HepG2 (cell line): ENCODE measurements around the gene SUSD6. TPM values are rescaled to one million over a fixed set of nuclear protein-coding genes. Genes with fewer than 3 reads are reported as not detected.

ENCODE experiments used
- ATF4 ChIP-seq, 2 experiments: fragments of 450-650 bp in 1 of 2; sonication (generic) in 1 of 2; formaldehyde crosslinking; IDR thresholded peaks; 2 replicates each; pipeline versions ENCODE4 v1.5.0 to v1.8.0; 2020 to 2022; ENCODE audit warnings: mild to moderate bottlenecking in 1 of 2, missing genetic modification reagents in 1 of 2
- CHD4 ChIP-seq: fragments of 200-600 bp; sonication (generic); IDR thresholded peaks from 2 replicates; pipeline ENCODE4 v1.7.0; 2017; ENCODE audit warnings: mild to moderate bottlenecking, low read length, borderline replicate concordance
- FOXJ3 ChIP-seq: sonication (generic); formaldehyde crosslinking; IDR thresholded peaks from 2 replicates; pipeline ENCODE4 v1.4.0; 2020; ENCODE audit warnings: missing genetic modification reagents, mild to moderate bottlenecking, borderline replicate concordance
- HMG20A ChIP-seq: IDR thresholded peaks from 2 replicates; pipeline ENCODE4 v1.6.1; 2016; ENCODE audit warnings: borderline replicate concordance
- KDM1A ChIP-seq: IDR thresholded peaks from 2 replicates; pipeline ENCODE4 v1.6.1; 2016; ENCODE audit warnings: missing compliant biosample characterization
- NR1H2 ChIP-seq: sonication (generic); formaldehyde crosslinking; IDR thresholded peaks from 2 replicates; pipeline ENCODE4 v1.8.1; 2022; ENCODE audit warnings: low read depth, missing genetic modification reagents, borderline replicate concordance
- RXRA ChIP-seq: sonication (generic); formaldehyde crosslinking; IDR thresholded peaks from 2 replicates; pipeline ENCODE4 v1.5.1; 2020; ENCODE audit warnings: missing genetic modification reagents
- SIX4 ChIP-seq: sonication (generic); formaldehyde crosslinking; IDR thresholded peaks from 2 replicates; pipeline ENCODE4 v1.4.0; 2020; ENCODE audit warnings: missing genetic modification reagents
- SRY ChIP-seq: sonication (generic); formaldehyde crosslinking; IDR thresholded peaks from 2 replicates; pipeline ENCODE4 v1.8.0; 2022; ENCODE audit warnings: mild to moderate bottlenecking, missing genetic modification reagents
- UBTF ChIP-seq: sonication (generic); formaldehyde crosslinking; IDR thresholded peaks from 2 replicates; pipeline ENCODE4 v1.4.0; 2020; ENCODE audit warnings: mild to moderate bottlenecking, missing genetic modification reagents
- ZKSCAN8 ChIP-seq: IDR thresholded peaks from 2 replicates; pipeline ENCODE4 v1.6.1; 2016; ENCODE audit warnings: borderline replicate concordance, missing genetic modification reagents, missing compliant biosample characterization
- ZMAT3 ChIP-seq: sonication (generic); formaldehyde crosslinking; conservative IDR thresholded peaks from 2 replicates; pipeline ENCODE4 v1.7.0; 2021; ENCODE audit warnings: missing genetic modification reagents
- ZNF264 ChIP-seq: sonication (generic); formaldehyde crosslinking; IDR thresholded peaks from 2 replicates; pipeline ENCODE4 v1.4.0; 2020; ENCODE audit warnings: missing genetic modification reagents
- ZNF383 ChIP-seq: sonication (generic); formaldehyde crosslinking; IDR thresholded peaks from 2 replicates; pipeline ENCODE4 v1.4.0; 2020; ENCODE audit warnings: missing genetic modification reagents, mild to moderate bottlenecking, borderline replicate concordance
- ZNF496 ChIP-seq: sonication (generic); formaldehyde crosslinking; IDR thresholded peaks from 2 replicates; pipeline ENCODE4 v1.8.1; 2023; ENCODE audit warnings: mild to moderate bottlenecking, moderate library complexity, missing genetic modification reagents; ENCODE audit not compliant: insufficient replicate concordance
- ZNF530 ChIP-seq: sonication (generic); formaldehyde crosslinking; IDR thresholded peaks from 2 replicates; pipeline ENCODE4 v1.5.0; 2020; ENCODE audit warnings: low read depth, mild to moderate bottlenecking, missing genetic modification reagents
- ZNF547 ChIP-seq: sonication (generic); formaldehyde crosslinking; IDR thresholded peaks from 2 replicates; pipeline ENCODE4 v1.5.1; 2020; ENCODE audit warnings: mild to moderate bottlenecking, missing genetic modification reagents
- ZNF549 ChIP-seq: sonication (generic); formaldehyde crosslinking; IDR thresholded peaks from 2 replicates; pipeline ENCODE4 v1.5.0; 2020; ENCODE audit warnings: missing genetic modification reagents
- ZNF564 ChIP-seq: sonication (generic); formaldehyde crosslinking; IDR thresholded peaks from 2 replicates; pipeline ENCODE4 v1.8.1; 2023; ENCODE audit warnings: mild to moderate bottlenecking, missing genetic modification reagents
- ZNF609 ChIP-seq: sonication (generic); formaldehyde crosslinking; IDR thresholded peaks from 2 replicates; pipeline ENCODE4 v1.4.0; 2020; ENCODE audit warnings: mild to moderate bottlenecking, missing genetic modification reagents, borderline replicate concordance
- ZNF879 ChIP-seq: sonication (generic); formaldehyde crosslinking; IDR thresholded peaks from 2 replicates; pipeline ENCODE4 v1.8.1; 2023; ENCODE audit warnings: missing genetic modification reagents
- ZUFSP ChIP-seq: sonication (generic); formaldehyde crosslinking; IDR thresholded peaks from 2 replicates; pipeline ENCODE4 v1.9.0; 2021; ENCODE audit warnings: missing genetic modification reagents, mild to moderate bottlenecking, borderline replicate concordance
- polyA plus RNA-seq, 8 experiments: library from polyadenylated mRNA; depleted of rRNA in 3 of 8; stranded (reverse) in 7 of 8; unstranded in 1 of 8; fragments of >200 nt; fragmentation: Illumina TruSeq in 4 of 8; extraction: Trizol in 4 of 8; gene quantifications; 2 replicates each; pipeline versions ENCODE4 v1.2.1 to v1.2.3, GENCODE V29; 2011 to 2016; ENCODE audit warnings: low read depth in 4 of 8, missing spikeins in 1 of 8, mixed read lengths in 1 of 8; ENCODE audit not compliant: insufficient read depth in 1 of 8
- total RNA-seq, 5 experiments: library from RNA; depleted of rRNA; stranded (reverse); fragments of >200 nt; fragmentation: Illumina TruSeq; extraction: Trizol; gene quantifications; 2 replicates each; pipeline ENCODE4 v1.2.3, GENCODE V29; 2016; ENCODE audit warnings: low read depth in 1 of 5

The SUSD6 gene
- total and polyA plus RNA-seq, 2 of the 13 experiments (the other 11 are each of a cell fraction or from before 2014, with no cell fraction given) = 7.2 to 7.4 TPM

- no peak for TF ChIP-seq ZUFSP (CRISPR knock-in tag)
- no peak for TF ChIP-seq ZNF879 (CRISPR knock-in tag)
- peak; percentile 63; the same call in 1 of the 2 replicates for TF ChIP-seq HMG20A (CRISPR knock-in tag)
- no peak for TF ChIP-seq UBTF (CRISPR knock-in tag)
- no peak for TF ChIP-seq ATF4 (CRISPR knock-in tag; IDR thresholded peaks at IDR 0.05)
- TF ChIP-seq CHD4 = no peak
- no peak for TF ChIP-seq ZNF383 (CRISPR knock-in tag)
- no peak for TF ChIP-seq NR1H2 (CRISPR knock-in tag)
- TF ChIP-seq ZNF496 (CRISPR knock-in tag) = no peak
- TF ChIP-seq ZNF564 (CRISPR knock-in tag) = no peak
- peak; percentile 78; the same call in 1 of the 2 replicates for TF ChIP-seq RXRA (CRISPR knock-in tag)
- peak; percentile 87 for TF ChIP-seq FOXJ3 (CRISPR knock-in tag)
- peak; percentile 49; the same call in 1 of the 2 replicates for TF ChIP-seq ZKSCAN8
- TF ChIP-seq ZNF609 (CRISPR knock-in tag) = 0 out of 2 replicates have a peak, but pooled peaks have one; percentile 44
- TF ChIP-seq ZNF264 (CRISPR knock-in tag) = peak; percentile 59; the same call in 1 of the 2 replicates
- no peak for TF ChIP-seq ZNF547 (CRISPR knock-in tag)
- no peak for TF ChIP-seq SIX4 (CRISPR knock-in tag)
- TF ChIP-seq ZNF530 = no peak
- peak; percentile 77; the same call in 1 of the 2 replicates for TF ChIP-seq KDM1A (CRISPR knock-in tag)
- no peak for TF ChIP-seq ZNF549 (CRISPR knock-in tag)
- TF ChIP-seq SRY = no peak
- TF ChIP-seq ZMAT3 (CRISPR knock-in tag) = no peak
These were observed 78.6 kb downstream of the SUSD6 start (continued) for GRCh38 chr14:69690042-69690441.
